MCF 10A (cell line): ENCODE data around the gene NGB. TPM values are rescaled to one million over a fixed set of nuclear protein-coding genes. Genes with fewer than 3 reads are reported as not detected.
A peak's percentile ranks its signal among the peaks of the same experiment; 100 is the strongest.

ENCODE experiments used
- BruUV-seq: library from RNA; stranded (reverse); fragments of 400-500 nt; replicated peaks from 2 replicates; lab custom pipeline; 2021; lab: Mats Ljungman, UMichigan
- CTCF ChIA-PET: fragments of 300-600 bp; sonication (Branson Sonifier 250); formaldehyde crosslinking; extraction: SDS; loops from one replicate; lab custom pipeline; 2021; ENCODE audit warnings: antibody characterized with exemption, inconsistent platforms; lab: Yijun Ruan, JAX
- POLR2A ChIA-PET: fragments of 300-600, 350-650 bp; sonication (Branson Sonifier 250); formaldehyde crosslinking; extraction: SDS; loops from one replicate; lab custom pipeline; 2020; ENCODE audit warnings: antibody characterized with exemption, inconsistent platforms; lab: Yijun Ruan, JAX
- DNase-seq: peaks from one replicate; pipeline ENCODE4 v3.0.0-alpha.2; 2018; ENCODE audit not compliant: unreplicated experiment
- H3K27ac Mint-ChIP-seq: one replicate; pipeline ENCODE4 v1.8.0; 2022; ENCODE audit warnings: mild to moderate bottlenecking, low read depth, mixed read lengths; ENCODE audit not compliant: unreplicated experiment
- H3K27me3 Mint-ChIP-seq: one replicate; pipeline ENCODE4 v1.8.0; 2022; ENCODE audit warnings: mixed read lengths; ENCODE audit not compliant: insufficient read depth, unreplicated experiment
- H3K36me3 Mint-ChIP-seq: one replicate; pipeline ENCODE4 v1.8.0; 2022; ENCODE audit warnings: mild to moderate bottlenecking, moderate library complexity, mixed read lengths; ENCODE audit not compliant: insufficient read depth, unreplicated experiment
- H3K4me1 Mint-ChIP-seq: one replicate; pipeline ENCODE4 v1.8.0; 2022; ENCODE audit warnings: mixed read lengths; ENCODE audit not compliant: insufficient read depth, unreplicated experiment
- H3K4me3 Mint-ChIP-seq: one replicate; pipeline ENCODE4 v1.8.0; 2022; ENCODE audit warnings: mild to moderate bottlenecking, moderate library complexity, mixed read lengths; ENCODE audit not compliant: unreplicated experiment
- H3K9me3 Mint-ChIP-seq: one replicate; pipeline ENCODE4 v1.8.0; 2022; ENCODE audit warnings: mixed read lengths; ENCODE audit not compliant: unreplicated experiment
- CTCF ChIP-seq: fragments of 200-600 bp; IDR thresholded peaks from one replicate; pipeline ENCODE4 v1.8.0; 2022; ENCODE audit warnings: antibody characterized with exemption, mild to moderate bottlenecking; ENCODE audit not compliant: unreplicated experiment
- intact Hi-C: fragments of 100-400 bp; cut with micrococcal nuclease; formaldehyde crosslinking; loops from 2 replicates; pipeline ENCODE4 v1.14.1; 2022
- total RNA-seq: library from RNA; stranded (reverse); gene quantifications from 2 replicates; pipeline ENCODE4 v1.2.3, GENCODE V29; 2022

NGB gene
- total RNA-seq, 1 experiment from 2014 or later = not detected

- Mint-ChIP-seq H3K27me3 (no peaks in the 10 kb centered on the region), H3K4me1 (no peaks in the 10 kb centered on the region), H3K4me3 (no peak overlapping the region), H3K9me3 (no peaks in the 10 kb centered on the region), H3K27ac (no peak overlapping the region), H3K36me3 (peaks cover 15% of the 10 kb centered on the region)
- DNase-seq = no peak
- no TSS peak for BruUV-seq
- intact Hi-C loops = no loop called here
- POLR2A ChIA-PET = interaction anchor here (0.7 kb wide), 1 partner anchor 1921 kb away, joined by 3 read pairs; no protein-coding TSS in a partner anchor
- CTCF ChIA-PET = interaction anchor here (0.7 to 1.6 kb wide), 2 partner anchors 16 to 94 kb away, joined by 4 read pairs; no protein-coding TSS in a partner anchor
- peak; percentile 5 for TF ChIP-seq CTCF
Observed at GRCh38 chr14:77245820-77246219, 25.2 kb downstream of the NGB start.

GRCh38 chr14:77243853-77244252 lies 27.2 kb downstream of the NGB start:
- DNase-seq = no peak
- Mint-ChIP-seq H3K36me3 (no peaks in the 10 kb centered on the region), H3K9me3 (no peaks in the 10 kb centered on the region), H3K27ac (no peak overlapping the region), H3K27me3 (no peaks in the 10 kb centered on the region), H3K4me1 (no peaks in the 10 kb centered on the region), H3K4me3 (no peak overlapping the region)
- intact Hi-C loops = no loop called here
- POLR2A ChIA-PET = no interaction called here
- TF ChIP-seq CTCF = no peak
- CTCF ChIA-PET = interaction anchor here (0.8 kb wide), 1 partner anchor 31 kb away, joined by 3 read pairs; no protein-coding TSS in a partner anchor
- no TSS peak for BruUV-seq

- Mint-ChIP-seq H3K4me3 (no peak overlapping the region), H3K27me3 (no peaks in the 10 kb centered on the region), H3K36me3 (no peaks in the 10 kb centered on the region), H3K9me3 (no peaks in the 10 kb centered on the region), H3K27ac (no peak overlapping the region), H3K4me1 (no peaks in the 10 kb centered on the region)
- BruUV-seq = no TSS peak
- intact Hi-C loops = no loop called here
- TF ChIP-seq CTCF = no peak
- DNase-seq = no peak
- ChIA-PET POLR2A (no interaction called here), CTCF (interaction anchor here (0.7 kb wide), 2 partner anchors 74 to 120 kb away, joined by 3 to 5 read pairs; no protein-coding TSS in a partner anchor)
Observed at GRCh38 chr14:77242752-77243151, 28.3 kb downstream of the NGB start.

- Mint-ChIP-seq H3K4me3 (no peak overlapping the region), H3K9me3 (no peaks in the 10 kb centered on the region), H3K27ac (no peak overlapping the region), H3K36me3 (no peaks in the 10 kb centered on the region), H3K27me3 (no peaks in the 10 kb centered on the region), H3K4me1 (no peaks in the 10 kb centered on the region)
- POLR2A ChIA-PET = interaction anchor here (1.0 kb wide), 1 partner anchor 57 kb away, joined by 4 read pairs; no protein-coding TSS in a partner anchor
- TF ChIP-seq CTCF = no peak
- intact Hi-C loops = no loop called here
- CTCF ChIA-PET = interaction anchor here (0.6 to 0.7 kb wide), 3 partner anchors 74 to 344 kb away, joined by 3 to 5 read pairs (median 3); no protein-coding TSS in a partner anchor
- no peak for DNase-seq
- no TSS peak for BruUV-seq
Observed at GRCh38 chr14:77241955-77242354, 29.1 kb downstream of the NGB start.
